HUES64 (cell line): ENCODE data around the gene SUSD2.

ENCODE experiments used
- H3K27ac ChIP-seq: 2 replicates; pipeline ENCODE4 v1.7.0; 2013; ENCODE audit warnings: low read depth, low read length, inconsistent platforms
- H3K27me3 ChIP-seq: 2 replicates; pipeline ENCODE4 v1.6.1; 2013; ENCODE audit warnings: mild to moderate bottlenecking, low read length; ENCODE audit not compliant: insufficient read depth
- H3K36me3 ChIP-seq: 2 replicates; pipeline ENCODE4 v1.6.1; 2013; ENCODE audit warnings: mild to moderate bottlenecking, low read length; ENCODE audit not compliant: insufficient read depth
- H3K4me1 ChIP-seq: 2 replicates; pipeline ENCODE4 v1.6.1; 2013; ENCODE audit warnings: mild to moderate bottlenecking, low read length, moderate library complexity; ENCODE audit not compliant: insufficient read depth
- H3K4me3 ChIP-seq: 2 replicates; pipeline ENCODE4 v1.5.1; 2013; ENCODE audit warnings: mild to moderate bottlenecking, low read length, moderate library complexity
- H3K9ac ChIP-seq: 2 replicates; pipeline ENCODE4 v1.6.1; 2013; ENCODE audit warnings: mild to moderate bottlenecking, low read depth, low read length
- H3K9me3 ChIP-seq: 2 replicates; pipeline ENCODE4 v1.6.1; 2013; ENCODE audit warnings: low read depth, low read length; ENCODE audit not compliant: insufficient read depth
- WGBS: fragments of 150-250, 120-280 bp; methylation state at CpG from one replicate; pipeline ENCODE4 v1.1.7; 2013; ENCODE audit warnings: missing lambda C conversion rate; 5-methylcytosine and 5-hydroxymethylcytosine counted together

Gene SUSD2

DNA sequence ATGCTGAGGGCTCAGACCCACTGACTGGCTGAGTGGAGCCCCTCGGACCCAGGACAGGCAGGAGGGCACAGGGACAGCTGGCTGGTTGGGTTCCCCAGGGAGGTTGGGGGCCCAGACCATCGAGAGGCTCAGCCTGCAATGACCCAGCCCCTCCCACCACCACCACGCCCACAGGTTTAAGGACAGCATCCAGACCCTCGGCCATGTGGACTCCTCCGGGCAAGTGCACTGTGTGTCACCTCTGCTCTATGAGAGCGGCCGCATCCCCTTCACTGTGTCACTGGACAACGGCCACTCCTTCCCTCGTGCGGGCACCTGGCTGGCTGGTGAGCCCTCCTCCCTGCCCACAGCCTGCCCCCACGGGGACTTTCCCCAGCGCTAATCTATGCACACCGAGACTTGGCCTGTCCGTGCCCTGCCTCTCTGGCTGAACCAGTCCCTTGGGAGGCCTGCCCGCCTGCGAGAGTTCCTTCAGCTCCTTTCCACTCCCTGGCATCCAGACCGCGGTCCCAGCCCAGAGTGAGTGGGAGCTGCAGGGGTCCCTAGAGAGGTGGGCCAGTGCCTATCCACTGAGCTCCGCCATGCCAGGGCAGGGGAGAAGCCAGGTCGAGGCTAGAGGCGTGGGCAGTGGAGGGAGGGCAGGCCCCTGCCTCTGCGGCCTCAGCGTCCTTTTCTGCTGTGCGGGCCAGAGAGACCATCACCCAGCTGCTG, 2.2 kb downstream of the SUSD2 start:
- Histone ChIP-seq H3K4me1 (0 out of 2 replicates have a peak, but pooled peaks cover 4% of the 10 kb centered on the region), H3K27ac (no peak overlapping the region), H3K4me3 (no peak overlapping the region), H3K9me3 (no peaks in the 10 kb centered on the region), H3K9ac (no peak overlapping the region), H3K36me3 (no peaks in the 10 kb centered on the region), H3K27me3 (no peaks in the 10 kb centered on the region)
- WGBS: 94% methylated on average over 24 of the region's 24 CpGs

DNA sequence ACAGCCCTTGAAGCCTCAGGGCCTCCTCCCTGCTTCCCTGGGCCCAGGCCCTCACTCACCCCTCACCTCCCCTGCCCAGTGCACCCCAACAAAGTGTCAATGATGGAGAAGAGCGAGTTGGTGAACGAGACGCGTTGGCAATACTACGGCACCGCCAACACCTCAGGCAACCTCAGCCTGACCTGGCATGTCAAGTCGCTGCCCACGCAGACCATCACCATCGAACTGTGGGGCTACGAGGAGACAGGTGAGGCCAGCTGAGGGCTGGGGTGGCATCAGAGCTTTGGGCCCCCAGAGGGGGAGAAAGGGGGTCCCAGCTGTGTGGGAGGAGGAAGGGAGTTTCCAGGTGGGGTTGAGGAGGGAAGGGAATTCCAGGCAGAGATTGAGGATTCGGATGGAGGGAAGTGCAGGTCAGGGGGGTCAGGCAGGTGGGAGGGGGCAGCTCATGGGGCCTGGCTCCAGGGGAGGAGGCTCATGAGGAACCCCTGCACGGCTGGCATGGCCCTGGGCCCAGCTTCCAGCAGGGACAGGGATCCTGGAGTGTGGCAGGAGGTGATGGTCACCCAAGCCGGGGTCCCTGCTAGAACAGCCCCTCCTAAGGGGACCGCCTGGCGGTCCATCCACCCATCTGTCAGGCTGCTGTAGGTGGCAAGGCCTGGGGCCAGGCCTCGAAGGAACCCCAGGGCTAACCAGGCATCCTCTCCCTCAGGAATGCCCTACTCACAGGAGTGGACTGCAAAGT, 2.9 kb downstream of the SUSD2 start:
- Histone ChIP-seq H3K9ac (no peak overlapping the region), H3K27me3 (no peaks in the 10 kb centered on the region), H3K27ac (no peak overlapping the region), H3K4me1 (0 out of 2 replicates have a peak, but pooled peaks cover 4% of the 10 kb centered on the region), H3K9me3 (no peaks in the 10 kb centered on the region), H3K36me3 (no peaks in the 10 kb centered on the region), H3K4me3 (no peak overlapping the region)
- WGBS: 92% methylated on average over 16 of the region's 16 CpGs

DNA sequence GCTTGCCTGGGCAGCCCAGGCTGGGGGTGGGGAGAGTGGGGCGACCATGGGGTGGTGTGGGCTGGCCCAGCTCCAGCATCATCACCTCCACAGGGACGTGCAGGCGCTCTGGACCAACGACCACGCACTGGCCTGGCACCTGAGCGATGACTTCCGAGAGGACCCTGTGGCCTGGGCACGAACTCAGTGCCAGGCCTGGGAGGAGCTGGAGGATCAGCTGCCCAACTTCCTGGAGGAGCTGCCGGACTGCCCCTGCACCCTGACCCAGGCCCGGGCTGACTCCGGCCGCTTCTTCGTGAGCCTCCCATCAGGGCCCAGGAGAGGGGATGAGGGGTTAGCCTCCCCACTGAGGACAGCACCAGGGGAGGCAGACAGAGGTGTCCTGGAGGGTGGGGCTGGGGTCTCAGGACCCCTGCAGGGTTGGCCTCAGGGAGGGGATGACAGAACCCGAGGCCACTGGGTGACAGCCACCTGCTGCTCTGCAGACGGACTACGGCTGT, 3.8 kb downstream of the SUSD2 start:
- Histone ChIP-seq H3K27ac (no peak overlapping the region), H3K4me3 (no peak overlapping the region), H3K9me3 (no peaks in the 10 kb centered on the region), H3K9ac (no peak overlapping the region), H3K36me3 (no peaks in the 10 kb centered on the region), H3K27me3 (no peaks in the 10 kb centered on the region), H3K4me1 (0 out of 2 replicates have a peak, but pooled peaks cover 4% of the 10 kb centered on the region)
- WGBS: 92% methylated on average over 16 of the region's 16 CpGs

DNA sequence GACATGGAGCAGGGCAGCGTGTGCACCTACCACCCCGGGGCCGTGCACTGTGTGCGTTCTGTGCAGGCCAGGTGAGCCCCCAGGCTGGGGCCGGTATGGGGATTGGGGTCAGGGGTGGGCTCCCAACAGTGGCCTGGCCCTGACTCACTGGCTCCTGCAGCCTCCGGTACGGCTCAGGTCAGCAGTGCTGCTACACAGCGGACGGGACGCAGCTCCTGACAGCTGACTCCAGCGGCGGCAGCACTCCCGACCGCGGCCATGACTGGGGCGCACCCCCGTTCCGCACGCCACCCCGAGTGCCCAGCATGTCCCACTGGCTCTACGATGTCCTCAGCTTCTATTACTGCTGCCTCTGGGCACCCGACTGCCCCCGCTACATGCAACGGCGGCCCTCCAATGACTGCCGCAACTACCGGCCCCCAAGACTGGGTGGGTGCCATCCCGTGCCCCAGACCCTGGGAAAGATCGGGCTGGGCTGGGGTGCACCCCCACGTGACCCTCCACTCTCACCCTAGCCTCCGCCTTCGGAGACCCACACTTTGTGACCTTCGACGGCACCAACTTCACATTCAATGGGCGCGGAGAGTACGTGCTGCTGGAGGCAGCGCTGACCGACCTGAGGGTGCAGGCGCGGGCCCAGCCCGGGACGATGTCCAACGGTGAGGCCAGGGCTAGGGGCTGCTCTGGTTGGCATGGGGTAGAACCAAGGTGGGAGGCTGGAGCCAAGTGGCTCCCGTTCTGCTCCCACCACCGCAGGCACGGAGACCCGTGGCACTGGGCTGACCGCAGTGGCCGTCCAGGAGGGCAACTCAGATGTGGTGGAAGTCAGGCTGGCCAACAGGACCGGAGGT, 4.4 kb downstream of the SUSD2 start:
- H3K4me3 ChIP-seq: no peak overlapping the region
- H3K9ac ChIP-seq: no peak overlapping the region
- no peaks in the 10 kb centered on the region for H3K36me3 ChIP-seq
- 0 out of 2 replicates have a peak, but pooled peaks cover 4% of the 10 kb centered on the region for H3K4me1 ChIP-seq
- H3K27ac ChIP-seq: no peak overlapping the region
- WGBS: 95% methylated on average over 51 of the region's 51 CpGs
- H3K9me3 ChIP-seq: no peaks in the 10 kb centered on the region
- H3K27me3 ChIP-seq: no peaks in the 10 kb centered on the region

DNA sequence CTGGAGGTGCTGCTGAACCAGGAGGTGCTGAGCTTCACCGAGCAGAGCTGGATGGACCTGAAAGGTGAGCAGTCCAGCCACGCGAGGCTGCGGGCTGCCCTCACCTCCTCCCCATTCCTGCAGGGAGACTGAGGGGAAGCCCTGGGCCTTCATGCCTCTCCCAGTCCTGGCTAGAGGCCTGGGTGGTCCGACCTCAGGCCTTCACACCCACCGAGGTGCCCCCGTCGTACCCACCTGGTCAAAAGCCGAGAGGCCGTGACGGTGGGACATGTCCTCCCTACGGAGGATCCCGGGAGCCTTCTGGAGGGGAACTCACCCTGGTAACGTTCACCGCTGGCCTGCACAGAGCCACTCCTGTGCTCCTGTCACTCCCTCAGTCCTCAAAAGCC, 5.1 kb downstream of the SUSD2 start:
- H3K4me3 ChIP-seq: no peak overlapping the region
- WGBS: 93% methylated on average over 15 of the region's 15 CpGs

DNA sequence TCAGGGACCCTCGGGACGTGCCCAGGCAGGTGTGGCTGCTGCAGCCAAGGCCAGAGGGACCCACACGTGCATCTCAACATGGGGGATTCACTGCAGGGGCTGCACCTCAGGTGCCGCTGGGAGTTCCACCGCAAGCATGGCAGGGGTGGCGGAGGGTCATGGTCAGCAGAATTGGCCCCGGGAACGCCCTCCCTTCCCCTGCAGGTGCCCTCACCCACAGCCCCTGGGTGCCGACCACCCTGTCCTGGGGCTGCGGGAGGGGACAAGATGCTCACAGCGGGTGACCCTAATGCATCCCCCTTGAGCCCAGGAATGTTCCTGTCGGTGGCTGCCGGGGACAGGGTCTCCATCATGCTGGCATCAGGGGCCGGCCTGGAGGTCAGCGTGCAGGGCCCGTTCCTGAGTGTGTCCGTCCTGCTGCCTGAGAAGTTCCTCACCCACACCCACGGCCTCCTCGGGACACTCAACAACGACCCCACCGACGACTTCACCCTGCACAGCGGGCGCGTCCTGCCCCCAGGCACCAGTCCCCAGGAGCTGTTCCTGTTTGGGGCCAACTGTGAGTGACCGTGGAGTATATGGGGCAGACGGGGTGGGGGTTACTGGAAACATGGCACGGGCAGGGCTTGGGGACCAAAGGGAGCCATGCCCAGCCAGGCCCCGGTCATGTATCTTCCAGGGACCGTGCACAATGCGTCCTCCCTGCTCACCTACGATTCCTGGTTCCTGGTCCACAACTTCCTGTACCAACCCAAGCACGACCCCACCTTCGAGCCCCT, 5.8 kb downstream of the SUSD2 start:
- Histone ChIP-seq H3K4me1 (no peaks in the 10 kb centered on the region), H3K9me3 (no peaks in the 10 kb centered on the region), H3K36me3 (no peaks in the 10 kb centered on the region), H3K4me3 (no peak overlapping the region), H3K27ac (no peak overlapping the region), H3K27me3 (no peaks in the 10 kb centered on the region), H3K9ac (no peak overlapping the region)
- WGBS: 93% methylated on average over 34 of the region's 34 CpGs

More for the DNA sequence above, 5.1 kb downstream of the SUSD2 start:
- Histone ChIP-seq H3K27ac (no peak overlapping the region), H3K9me3 (no peaks in the 10 kb centered on the region), H3K36me3 (no peaks in the 10 kb centered on the region), H3K27me3 (no peaks in the 10 kb centered on the region), H3K4me1 (0 out of 2 replicates have a peak, but pooled peaks cover 4% of the 10 kb centered on the region), H3K9ac (no peak overlapping the region)

DNA sequence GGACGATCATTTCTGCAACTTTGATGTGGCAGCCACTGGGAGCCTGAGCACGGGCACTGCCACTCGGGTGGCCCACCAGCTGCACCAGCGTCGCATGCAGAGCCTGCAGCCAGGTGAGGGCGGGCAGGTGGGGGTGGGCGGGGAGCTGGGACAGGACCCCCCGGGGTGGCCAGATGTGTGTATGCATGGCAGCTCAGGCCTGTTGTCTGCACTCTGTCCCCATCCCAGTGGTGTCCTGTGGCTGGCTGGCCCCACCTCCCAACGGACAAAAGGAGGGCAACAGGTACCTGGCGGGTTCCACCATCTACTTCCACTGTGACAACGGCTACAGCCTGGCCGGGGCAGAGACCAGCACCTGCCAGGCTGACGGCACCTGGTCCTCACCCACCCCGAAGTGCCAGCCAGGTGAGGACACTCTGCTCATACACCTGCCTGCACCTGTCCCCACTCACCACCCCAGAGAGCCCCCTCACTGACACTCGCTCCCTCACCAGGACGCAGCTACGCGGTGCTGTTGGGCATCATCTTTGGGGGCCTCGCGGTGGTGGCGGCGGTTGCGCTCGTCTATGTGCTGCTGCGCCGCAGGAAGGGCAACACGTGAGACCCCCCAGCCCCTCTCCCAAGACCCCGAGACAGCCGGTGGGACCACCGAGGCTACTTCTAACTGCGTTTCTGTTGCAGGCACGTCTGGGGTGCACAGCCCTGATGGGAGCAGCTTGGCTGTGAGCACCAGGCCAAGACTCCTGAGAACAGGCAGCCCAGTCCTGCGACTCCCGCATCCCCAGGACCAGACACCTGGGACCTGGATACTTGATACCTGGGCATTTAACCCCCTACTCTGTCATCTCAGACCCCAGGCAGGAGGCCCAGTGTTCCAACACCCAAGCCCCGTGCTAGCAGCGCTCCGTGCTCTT, 6.7 kb downstream of the SUSD2 start:
- Histone ChIP-seq H3K27me3 (no peaks in the 10 kb centered on the region), H3K4me3 (no peak overlapping the region), H3K4me1 (no peaks in the 10 kb centered on the region), H3K9me3 (no peaks in the 10 kb centered on the region), H3K9ac (no peak overlapping the region), H3K36me3 (no peaks in the 10 kb centered on the region), H3K27ac (no peak overlapping the region)
- WGBS: 92% methylated on average over 37 of the region's 37 CpGs

DNA sequence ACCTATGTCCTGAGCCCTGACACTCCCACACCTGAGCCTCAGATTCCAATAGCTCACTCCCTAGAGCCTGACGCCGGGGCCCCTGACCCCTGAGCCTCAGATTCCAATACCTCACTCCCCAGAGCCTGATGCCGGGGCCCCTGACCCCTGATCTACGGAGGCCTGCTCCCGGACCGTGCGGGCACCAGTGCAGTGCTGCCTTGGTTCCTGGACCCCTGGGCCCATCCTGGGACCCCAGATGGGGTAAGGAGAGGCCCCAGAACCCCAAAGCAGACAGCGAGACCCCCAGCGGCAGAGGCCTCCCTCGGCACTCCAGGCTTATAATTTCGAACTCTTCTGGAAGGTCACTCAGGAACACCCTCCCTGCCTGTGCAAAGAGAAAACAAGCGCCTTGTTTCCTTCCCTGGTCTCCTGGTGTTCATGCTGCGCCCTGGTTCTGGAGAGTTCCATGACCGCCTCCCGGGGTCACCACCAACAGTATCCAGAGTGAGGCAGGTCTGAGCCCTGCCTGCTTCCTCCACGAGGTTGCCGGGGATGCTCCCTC, 7.5 kb downstream of the SUSD2 start:
- H3K36me3 ChIP-seq: no peaks in the 10 kb centered on the region
- H3K4me3 ChIP-seq: no peak overlapping the region
- no peaks in the 10 kb centered on the region for H3K9me3 ChIP-seq
- no peaks in the 10 kb centered on the region for H3K27me3 ChIP-seq
- WGBS: 92% methylated on average over 17 of the region's 17 CpGs
- no peaks in the 10 kb centered on the region for H3K4me1 ChIP-seq
- no peak overlapping the region for H3K9ac ChIP-seq
- no peak overlapping the region for H3K27ac ChIP-seq

DNA sequence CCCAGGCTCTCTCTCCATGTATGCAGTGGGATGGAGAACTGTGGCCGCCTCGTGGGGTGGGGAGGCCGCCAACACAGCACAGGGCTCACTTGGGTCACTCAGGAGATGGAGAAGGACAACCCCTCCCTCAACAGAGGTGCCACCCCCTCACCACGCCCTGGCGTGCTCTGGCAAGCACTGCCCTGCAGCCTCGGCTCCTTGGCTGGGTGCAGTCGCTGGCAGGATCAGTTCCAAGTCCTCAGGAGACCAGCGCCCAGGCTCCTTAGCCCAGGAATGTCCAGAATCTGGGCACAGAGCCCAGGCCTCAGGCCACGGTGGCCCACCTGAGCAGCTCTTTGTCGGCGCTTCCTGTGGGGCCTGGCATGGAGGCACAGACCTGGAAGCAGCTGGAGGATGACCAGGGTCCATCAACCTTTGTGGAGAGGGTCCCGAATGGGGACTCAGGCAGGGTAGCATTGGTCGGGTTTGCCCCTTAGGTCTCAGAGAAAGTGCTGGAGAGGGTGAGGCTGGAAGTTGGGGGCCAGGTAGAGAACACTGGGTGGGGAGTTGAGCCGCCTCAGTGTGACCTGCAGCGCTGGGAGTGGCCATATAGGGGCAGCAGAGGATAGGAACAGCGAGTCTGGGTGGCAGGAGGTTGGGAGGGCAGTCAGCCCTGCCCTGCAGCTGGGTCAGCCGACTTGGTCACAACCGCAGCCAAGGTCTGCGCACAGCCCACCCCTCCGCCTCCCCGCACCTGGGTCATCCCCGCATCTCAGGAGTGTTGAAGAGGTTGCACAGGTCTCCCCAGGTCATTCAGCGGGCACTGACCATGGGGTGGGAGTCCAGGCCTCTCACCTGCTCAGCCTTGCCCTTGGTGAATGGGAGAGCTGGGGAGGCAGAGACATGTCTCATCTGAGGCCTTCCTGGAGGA, 8.2 kb downstream of the SUSD2 start:
- Histone ChIP-seq H3K9ac (no peak overlapping the region), H3K4me1 (no peaks in the 10 kb centered on the region), H3K4me3 (no peak overlapping the region), H3K36me3 (no peaks in the 10 kb centered on the region), H3K27me3 (no peaks in the 10 kb centered on the region), H3K9me3 (no peaks in the 10 kb centered on the region), H3K27ac (no peak overlapping the region)
- 68% methylated on average over 23 of the region's 23 CpGs for WGBS
